ENCODE data around the gene VBP1. TPM values are rescaled to one million over a fixed set of nuclear protein-coding genes. Genes with fewer than 3 reads are reported as not detected.
"Not testable (repeated sequence)": the region's sequence is repeated elsewhere in the genome, so short reads cannot be mapped to it uniquely, and the experiment has no call there.

VBP1 gene
- total RNA-seq, 1 experiment from 2014 or later = 50.5 TPM

GRCh38 chrX:155223746-155224145, 7.5 kb downstream of the VBP1 start:
- POLR2A ChIA-PET; H3K27me3 Mint-ChIP-seq (ENCODE audit: low read depth); CTCF ChIA-PET; DNase-seq (ENCODE audit: low spot score); H3K4me1 Mint-ChIP-seq; H3K4me3 Mint-ChIP-seq; ATAC-seq; H3K27ac Mint-ChIP-seq: not testable (repeated sequence)
- H3K36me3 Mint-ChIP-seq = peaks cover 63% of the 10 kb centered on the region
- peaks cover 11% of the 10 kb centered on the region for H3K9me3 Mint-ChIP-seq

GRCh38 chrX:155225774-155226173, 9.5 kb downstream of the VBP1 start:
- Mint-ChIP-seq H3K4me3 (no peak overlapping the region), H3K4me1 (no peaks in the 10 kb centered on the region), H3K9me3 (peaks cover 11% of the 10 kb centered on the region), H3K36me3 (peaks cover 73% of the 10 kb centered on the region), H3K27ac (no peak overlapping the region), H3K27me3 (ENCODE audit: low read depth) (no peaks in the 10 kb centered on the region; the same call in 1 of the 2 replicates)
- TF ChIP-seq ZNF317 (CRISPR knock-in tag; IDR thresholded peaks at IDR 0.05; ENCODE audit: borderline replicate concordance, low read depth) (no peak), SMAD3 (CRISPR knock-in tag; IDR thresholded peaks at IDR 0.05; ENCODE audit: borderline replicate concordance) (no peak), CREM (CRISPR knock-in tag; IDR thresholded peaks at IDR 0.05) (no peak), E2F4 (CRISPR knock-in tag; IDR thresholded peaks at IDR 0.05; ENCODE audit: borderline replicate concordance, low read depth) (no peak), PRDM15 (CRISPR knock-in tag; IDR thresholded peaks at IDR 0.05) (no peak), ZSCAN18 (CRISPR knock-in tag; IDR thresholded peaks at IDR 0.05) (no peak), ZNF423 (CRISPR knock-in tag; IDR thresholded peaks at IDR 0.05) (no peak), ZNF671 (CRISPR knock-in tag; IDR thresholded peaks at IDR 0.05) (no peak), ZBTB21 (CRISPR knock-in tag; IDR thresholded peaks at IDR 0.05; ENCODE audit: borderline replicate concordance) (no peak), JUN (CRISPR knock-in tag; IDR thresholded peaks at IDR 0.05) (no peak), PREB (CRISPR knock-in tag; IDR thresholded peaks at IDR 0.05; ENCODE audit: borderline replicate concordance) (no peak), MAX (CRISPR knock-in tag; IDR thresholded peaks at IDR 0.05) (no peak)
- TF ChIP-seq, protein P1, sequence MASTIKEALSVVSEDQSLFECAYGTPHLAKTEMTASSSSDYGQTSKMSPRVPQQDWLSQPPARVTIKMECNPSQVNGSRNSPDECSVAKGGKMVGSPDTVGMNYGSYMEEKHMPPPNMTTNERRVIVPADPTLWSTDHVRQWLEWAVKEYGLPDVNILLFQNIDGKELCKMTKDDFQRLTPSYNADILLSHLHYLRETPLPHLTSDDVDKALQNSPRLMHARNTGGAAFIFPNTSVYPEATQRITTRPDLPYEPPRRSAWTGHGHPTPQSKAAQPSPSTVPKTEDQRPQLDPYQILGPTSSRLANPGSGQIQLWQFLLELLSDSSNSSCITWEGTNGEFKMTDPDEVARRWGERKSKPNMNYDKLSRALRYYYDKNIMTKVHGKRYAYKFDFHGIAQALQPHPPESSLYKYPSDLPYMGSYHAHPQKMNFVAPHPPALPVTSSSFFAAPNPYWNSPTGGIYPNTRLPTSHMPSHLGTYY (CRISPR knock-in tag; IDR thresholded peaks at IDR 0.05) = no peak
- TF ChIP-seq, protein P2, sequence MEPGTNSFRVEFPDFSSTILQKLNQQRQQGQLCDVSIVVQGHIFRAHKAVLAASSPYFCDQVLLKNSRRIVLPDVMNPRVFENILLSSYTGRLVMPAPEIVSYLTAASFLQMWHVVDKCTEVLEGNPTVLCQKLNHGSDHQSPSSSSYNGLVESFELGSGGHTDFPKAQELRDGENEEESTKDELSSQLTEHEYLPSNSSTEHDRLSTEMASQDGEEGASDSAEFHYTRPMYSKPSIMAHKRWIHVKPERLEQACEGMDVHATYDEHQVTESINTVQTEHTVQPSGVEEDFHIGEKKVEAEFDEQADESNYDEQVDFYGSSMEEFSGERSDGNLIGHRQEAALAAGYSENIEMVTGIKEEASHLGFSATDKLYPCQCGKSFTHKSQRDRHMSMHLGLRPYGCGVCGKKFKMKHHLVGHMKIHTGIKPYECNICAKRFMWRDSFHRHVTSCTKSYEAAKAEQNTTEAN (CRISPR knock-in tag; IDR thresholded peaks at IDR 0.05) = no peak
- ATAC-seq = no peak
- ChIA-PET CTCF (interaction anchor here (1.8 kb wide), 1 partner anchor 9 kb away, joined by 6 read pairs; the partner anchor contains the start of gene VBP1), POLR2A (no interaction called here)
- no peak for DNase-seq (ENCODE audit: low spot score)

Data from WTC11 (cell line).